ENCODE measurements around the gene NFIA. TPM values are rescaled to one million over a fixed set of nuclear protein-coding genes. Genes with fewer than 3 reads are reported as not detected.

NFIA gene
- total and polyA plus RNA-seq, 9 of the 15 experiments (the other 6 are each of a cell fraction or from before 2014, with no cell fraction given) = 5.3 to 24.9 (median 9.8) TPM

- TF ChIP-seq USF1 (CRISPR knock-in tag; IDR thresholded peaks at IDR 0.05) (peak; percentile 95), STAT6 (CRISPR knock-in tag; IDR thresholded peaks at IDR 0.05) (no peak), ZNF699 (CRISPR knock-in tag; IDR thresholded peaks at IDR 0.05; ENCODE audit: insufficient replicate concordance) (no peak), CTCFL (IDR thresholded peaks at IDR 0.05; ENCODE audit: borderline replicate concordance, insufficient read depth, low read depth, low read length, poor library complexity, severe bottlenecking) (no peak), NFRKB (IDR thresholded peaks at IDR 0.05; ENCODE audit: low read depth) (peak; percentile 94), CGGBP1 (CRISPR knock-in tag; IDR thresholded peaks at IDR 0.05) (no peak), MGA (IDR thresholded peaks at IDR 0.05) (peak; percentile 92), CBX3 (IDR thresholded peaks at IDR 0.05; ENCODE audit: borderline replicate concordance in 1 of 2, low read length in 2 of 2) (peak in 1 of 2 experiments; percentile 52; a peak in 1 of 3 replicates)
These were observed 101.8 kb downstream of the NFIA start (continued) for GRCh38 chr1:61184040-61184713.
